ENCODE data around the gene FNDC3B. TPM values are rescaled to one million over a fixed set of nuclear protein-coding genes. Genes with fewer than 3 reads are reported as not detected.

Gene FNDC3B
- polyA plus RNA-seq, 2 of the 4 experiments (the other 2 are of a cell fraction), result 29.5 to 33.6 TPM

DNA sequence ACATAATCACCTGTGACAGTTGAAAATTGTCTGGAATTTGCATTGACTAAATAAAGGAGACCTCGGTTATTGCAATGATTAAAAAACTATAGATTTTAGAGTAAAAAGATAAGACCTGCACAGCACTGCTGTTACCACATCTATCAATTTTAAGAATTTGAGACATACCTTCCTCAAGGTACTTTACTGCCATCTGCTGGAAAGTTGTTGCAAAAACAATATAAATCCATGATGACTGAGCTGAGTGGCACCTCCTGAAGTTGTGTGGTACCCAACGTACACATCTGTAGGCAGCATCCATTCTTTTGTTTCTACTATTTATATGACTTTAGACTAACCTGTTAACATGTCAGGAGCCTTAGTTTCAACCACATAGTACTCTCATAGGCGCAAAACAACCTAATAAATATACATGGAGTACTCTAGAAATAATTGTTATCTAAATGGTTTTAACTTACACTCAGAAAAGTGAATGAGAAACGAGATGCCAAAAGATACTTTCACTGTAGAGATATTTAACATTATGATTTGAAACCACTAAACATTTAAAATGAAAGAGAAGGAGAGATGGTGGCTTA is 302.2 kb downstream of the FNDC3B start:
- Histone ChIP-seq H3K4me2 (no peak overlapping the region), H3K9me3 (no peaks in the 10 kb centered on the region), H3K27ac (peak overlapping the region in 1 of 2 experiments; percentile 53; a peak in 1 of 6 replicates), H3K4me3 (no peak overlapping the region), H3K4me1 (peaks cover 5% of the 10 kb centered on the region; the same call in 1 of the 3 replicates)
- ATAC-seq (peak; percentile 76 to 82), FAIRE-seq (no peak), DNase-seq (ENCODE audit: low read depth in 1 of 2, low spot score in 1 of 2) (peak; percentile 13 to 60)
- TF ChIP-seq HEYL (CRISPR knock-in tag; IDR thresholded peaks at IDR 0.05), result no peak
- TF ChIP-seq SMC3 (IDR thresholded peaks at IDR 0.05), result peak; percentile 29; the same call in 2 of the 3 replicates
- TF ChIP-seq TFCP2L1 (CRISPR knock-in tag; IDR thresholded peaks at IDR 0.05), result no peak
- peak; percentile 64 to 65 for TF ChIP-seq RAD21 (conservative IDR thresholded peaks at IDR 0.05 in 1 of 2, IDR thresholded peaks at IDR 0.05 in 1 of 2)
- TF ChIP-seq HOXA7 (CRISPR knock-in tag; IDR thresholded peaks at IDR 0.05), result no peak
- TF ChIP-seq FOSB (CRISPR knock-in tag; IDR thresholded peaks at IDR 0.05), result no peak
- TF ChIP-seq ESRRA (IDR thresholded peaks at IDR 0.05; ENCODE audit: borderline replicate concordance, low read length), result no peak
- TF ChIP-seq, protein P1, sequence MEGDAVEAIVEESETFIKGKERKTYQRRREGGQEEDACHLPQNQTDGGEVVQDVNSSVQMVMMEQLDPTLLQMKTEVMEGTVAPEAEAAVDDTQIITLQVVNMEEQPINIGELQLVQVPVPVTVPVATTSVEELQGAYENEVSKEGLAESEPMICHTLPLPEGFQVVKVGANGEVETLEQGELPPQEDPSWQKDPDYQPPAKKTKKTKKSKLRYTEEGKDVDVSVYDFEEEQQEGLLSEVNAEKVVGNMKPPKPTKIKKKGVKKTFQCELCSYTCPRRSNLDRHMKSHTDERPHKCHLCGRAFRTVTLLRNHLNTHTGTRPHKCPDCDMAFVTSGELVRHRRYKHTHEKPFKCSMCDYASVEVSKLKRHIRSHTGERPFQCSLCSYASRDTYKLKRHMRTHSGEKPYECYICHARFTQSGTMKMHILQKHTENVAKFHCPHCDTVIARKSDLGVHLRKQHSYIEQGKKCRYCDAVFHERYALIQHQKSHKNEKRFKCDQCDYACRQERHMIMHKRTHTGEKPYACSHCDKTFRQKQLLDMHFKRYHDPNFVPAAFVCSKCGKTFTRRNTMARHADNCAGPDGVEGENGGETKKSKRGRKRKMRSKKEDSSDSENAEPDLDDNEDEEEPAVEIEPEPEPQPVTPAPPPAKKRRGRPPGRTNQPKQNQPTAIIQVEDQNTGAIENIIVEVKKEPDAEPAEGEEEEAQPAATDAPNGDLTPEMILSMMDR (IDR thresholded peaks at IDR 0.05), result peak; percentile 62
- ChIA-PET POLR2A (no interaction called here), CTCF (interaction anchor here (0.6 to 2.7 kb wide), 18 partner anchors 9 to 569 kb away, joined by 3 to 18 read pairs (median 4); no protein-coding TSS in a partner anchor)
- 21% methylated on average over 4 of the region's 4 CpGs for WGBS (ENCODE audit: missing lambda C conversion rate)

DNA sequence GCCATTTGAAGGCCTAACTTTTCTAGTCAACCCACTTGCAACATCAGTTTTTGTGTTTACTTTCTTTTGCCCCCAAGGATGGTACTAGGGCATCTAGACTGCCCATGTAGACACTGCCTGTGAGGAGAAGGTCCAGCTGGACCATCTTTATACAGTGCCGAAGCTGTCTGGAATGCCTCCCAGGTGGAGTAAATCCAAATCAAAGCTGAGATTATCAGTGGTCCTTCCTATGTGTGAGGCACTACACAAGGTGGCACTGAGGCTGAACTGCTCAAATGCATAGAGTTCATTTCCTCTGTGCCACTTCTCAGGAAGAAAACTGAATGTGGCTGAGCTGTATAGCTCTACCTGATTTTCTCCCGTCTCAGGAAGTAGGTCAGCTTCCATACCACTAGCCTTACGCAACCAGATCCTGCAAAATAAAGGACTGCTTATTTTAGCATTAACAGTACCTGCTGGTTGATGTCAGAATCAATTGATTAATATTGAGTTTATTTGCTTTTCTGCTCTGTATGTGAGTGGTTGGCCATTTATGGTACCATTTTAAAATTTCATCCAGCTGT is 302.8 kb downstream of the FNDC3B start:
- ChIA-PET POLR2A (no interaction called here), CTCF (interaction anchor here (0.6 to 2.7 kb wide), 15 partner anchors 9 to 569 kb away, joined by 3 to 18 read pairs (median 4); no protein-coding TSS in a partner anchor)
- Histone ChIP-seq H3K9me3 (no peaks in the 10 kb centered on the region), H3K4me1 (peaks cover 7% of the 10 kb centered on the region; the same call in 1 of the 3 replicates), H3K4me3 (no peak overlapping the region), H3K27ac (no peak overlapping the region), H3K4me2 (no peak overlapping the region)
- FAIRE-seq, result no peak
- DNase-seq (ENCODE audit: low read depth in 1 of 2, low spot score in 1 of 2), result no peak
- TF ChIP-seq, protein P2, sequence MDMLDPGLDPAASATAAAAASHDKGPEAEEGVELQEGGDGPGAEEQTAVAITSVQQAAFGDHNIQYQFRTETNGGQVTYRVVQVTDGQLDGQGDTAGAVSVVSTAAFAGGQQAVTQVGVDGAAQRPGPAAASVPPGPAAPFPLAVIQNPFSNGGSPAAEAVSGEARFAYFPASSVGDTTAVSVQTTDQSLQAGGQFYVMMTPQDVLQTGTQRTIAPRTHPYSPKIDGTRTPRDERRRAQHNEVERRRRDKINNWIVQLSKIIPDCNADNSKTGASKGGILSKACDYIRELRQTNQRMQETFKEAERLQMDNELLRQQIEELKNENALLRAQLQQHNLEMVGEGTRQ (IDR thresholded peaks at IDR 0.05), result no peak
- no peak for TF ChIP-seq EHMT2 (IDR thresholded peaks at IDR 0.05; ENCODE audit: low read depth)
- WGBS (ENCODE audit: missing lambda C conversion rate), result 97% methylated on average over 3 of the region's 3 CpGs
- ATAC-seq, result peak in 1 of 2 experiments; percentile 50; a peak in 1 of 6 replicates

DNA sequence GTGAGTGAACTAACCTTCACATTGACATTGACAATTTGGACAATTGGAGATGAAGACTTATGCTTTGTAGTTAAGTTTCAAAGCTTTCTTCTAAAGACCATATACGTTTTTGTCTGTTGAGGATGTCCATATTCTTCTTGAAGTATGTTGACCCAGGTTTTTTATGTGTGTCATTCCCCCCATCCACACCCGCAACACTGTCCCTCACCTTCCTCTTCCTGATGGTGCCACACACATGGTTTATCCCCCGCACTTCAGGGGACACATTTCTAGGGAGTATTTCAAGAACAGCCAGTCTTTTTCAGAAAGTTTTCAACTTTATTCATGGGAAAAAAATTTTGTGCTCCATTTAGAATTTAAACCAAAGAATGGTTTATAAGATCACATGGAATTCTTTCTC is 303.7 kb downstream of the FNDC3B start:
- no peak for DNase-seq (ENCODE audit: low read depth in 1 of 2, low spot score in 1 of 2)
- CTCF ChIA-PET, result interaction anchor here (1.3 kb wide), 1 partner anchor 253 kb away, joined by 4 read pairs; no protein-coding TSS in a partner anchor
- WGBS (ENCODE audit: missing lambda C conversion rate), result 77% methylated on average over 3 of the region's 3 CpGs
- H3K9me3 ChIP-seq, result no peaks in the 10 kb centered on the region
- FAIRE-seq, result no peak
- POLR2A ChIA-PET, result no interaction called here
- H3K4me1 ChIP-seq, result peaks cover 17% of the 10 kb centered on the region
- no peak overlapping the region for H3K4me3 ChIP-seq
- H3K27ac ChIP-seq, result no peak overlapping the region
- ATAC-seq, result no peak
- H3K4me2 ChIP-seq, result no peak overlapping the region
- TF ChIP-seq CHD4 (IDR thresholded peaks at IDR 0.05; ENCODE audit: borderline replicate concordance) (no peak), ZNF302 (CRISPR knock-in tag; IDR thresholded peaks at IDR 0.05) (no peak), JUN (IDR thresholded peaks at IDR 0.05) (no peak), MAZ (IDR thresholded peaks at IDR 0.05; ENCODE audit: borderline replicate concordance, low read depth, low read length) (no peak), RNF2 (IDR thresholded peaks at IDR 0.05; ENCODE audit: borderline replicate concordance, low read depth) (no peak), KDM1A (IDR thresholded peaks at IDR 0.05; ENCODE audit: low read depth) (no peak), EHF (CRISPR knock-in tag; IDR thresholded peaks at IDR 0.05) (no peak)
- TF ChIP-seq, protein P3, sequence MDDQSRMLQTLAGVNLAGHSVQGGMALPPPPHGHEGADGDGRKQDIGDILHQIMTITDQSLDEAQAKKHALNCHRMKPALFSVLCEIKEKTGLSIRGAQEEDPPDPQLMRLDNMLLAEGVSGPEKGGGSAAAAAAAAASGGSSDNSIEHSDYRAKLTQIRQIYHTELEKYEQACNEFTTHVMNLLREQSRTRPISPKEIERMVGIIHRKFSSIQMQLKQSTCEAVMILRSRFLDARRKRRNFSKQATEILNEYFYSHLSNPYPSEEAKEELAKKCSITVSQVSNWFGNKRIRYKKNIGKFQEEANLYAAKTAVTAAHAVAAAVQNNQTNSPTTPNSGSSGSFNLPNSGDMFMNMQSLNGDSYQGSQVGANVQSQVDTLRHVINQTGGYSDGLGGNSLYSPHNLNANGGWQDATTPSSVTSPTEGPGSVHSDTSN (IDR thresholded peaks at IDR 0.05), result no peak
- TF ChIP-seq, protein P4, sequence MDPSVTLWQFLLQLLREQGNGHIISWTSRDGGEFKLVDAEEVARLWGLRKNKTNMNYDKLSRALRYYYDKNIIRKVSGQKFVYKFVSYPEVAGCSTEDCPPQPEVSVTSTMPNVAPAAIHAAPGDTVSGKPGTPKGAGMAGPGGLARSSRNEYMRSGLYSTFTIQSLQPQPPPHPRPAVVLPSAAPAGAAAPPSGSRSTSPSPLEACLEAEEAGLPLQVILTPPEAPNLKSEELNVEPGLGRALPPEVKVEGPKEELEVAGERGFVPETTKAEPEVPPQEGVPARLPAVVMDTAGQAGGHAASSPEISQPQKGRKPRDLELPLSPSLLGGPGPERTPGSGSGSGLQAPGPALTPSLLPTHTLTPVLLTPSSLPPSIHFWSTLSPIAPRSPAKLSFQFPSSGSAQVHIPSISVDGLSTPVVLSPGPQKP (IDR thresholded peaks at IDR 0.05; ENCODE audit: low read depth, low read length), result no peak
- TF ChIP-seq, protein P5, sequence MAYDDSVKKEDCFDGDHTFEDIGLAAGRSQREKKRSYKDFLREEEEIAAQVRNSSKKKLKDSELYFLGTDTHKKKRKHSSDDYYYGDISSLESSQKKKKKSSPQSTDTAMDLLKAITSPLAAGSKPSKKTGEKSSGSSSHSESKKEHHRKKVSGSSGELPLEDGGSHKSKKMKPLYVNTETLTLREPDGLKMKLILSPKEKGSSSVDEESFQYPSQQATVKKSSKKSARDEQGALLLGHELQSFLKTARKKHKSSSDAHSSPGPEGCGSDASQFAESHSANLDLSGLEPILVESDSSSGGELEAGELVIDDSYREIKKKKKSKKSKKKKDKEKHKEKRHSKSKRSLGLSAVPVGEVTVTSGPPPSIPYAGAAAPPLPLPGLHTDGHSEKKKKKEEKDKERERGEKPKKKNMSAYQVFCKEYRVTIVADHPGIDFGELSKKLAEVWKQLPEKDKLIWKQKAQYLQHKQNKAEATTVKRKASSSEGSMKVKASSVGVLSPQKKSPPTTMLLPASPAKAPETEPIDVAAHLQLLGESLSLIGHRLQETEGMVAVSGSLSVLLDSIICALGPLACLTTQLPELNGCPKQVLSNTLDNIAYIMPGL (CRISPR knock-in tag; IDR thresholded peaks at IDR 0.05; ENCODE audit: borderline replicate concordance), result no peak
- TF ChIP-seq, protein P6, sequence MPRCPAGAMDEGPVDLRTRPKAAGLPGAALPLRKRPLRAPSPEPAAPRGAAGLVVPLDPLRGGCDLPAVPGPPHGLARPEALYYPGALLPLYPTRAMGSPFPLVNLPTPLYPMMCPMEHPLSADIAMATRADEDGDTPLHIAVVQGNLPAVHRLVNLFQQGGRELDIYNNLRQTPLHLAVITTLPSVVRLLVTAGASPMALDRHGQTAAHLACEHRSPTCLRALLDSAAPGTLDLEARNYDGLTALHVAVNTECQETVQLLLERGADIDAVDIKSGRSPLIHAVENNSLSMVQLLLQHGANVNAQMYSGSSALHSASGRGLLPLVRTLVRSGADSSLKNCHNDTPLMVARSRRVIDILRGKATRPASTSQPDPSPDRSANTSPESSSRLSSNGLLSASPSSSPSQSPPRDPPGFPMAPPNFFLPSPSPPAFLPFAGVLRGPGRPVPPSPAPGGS (IDR thresholded peaks at IDR 0.05), result no peak

All from A549 (cell line).